WTC11 (cell line): ENCODE results near the gene WWOX.

Experiments used
- CREB1 ChIP-seq: sonication (generic); formaldehyde crosslinking; IDR thresholded peaks from 2 replicates; pipeline ENCODE4 v1.8.0; 2023; ENCODE audit warnings: mild to moderate bottlenecking, missing genetic modification reagents
- CTCF ChIP-seq: fragments of 200-600 bp; IDR thresholded peaks from 2 replicates; pipeline ENCODE4 v1.8.0; 2022; ENCODE audit warnings: antibody characterized with exemption
- ELF4 ChIP-seq: sonication (generic); formaldehyde crosslinking; IDR thresholded peaks from 2 replicates; pipeline ENCODE4 v1.8.1; 2022; ENCODE audit warnings: low read depth, mild to moderate bottlenecking, moderate library complexity, missing genetic modification reagents
- IRF2 ChIP-seq: sonication (generic); formaldehyde crosslinking; IDR thresholded peaks from 2 replicates; pipeline ENCODE4 v1.8.0; 2022; ENCODE audit warnings: low read depth, missing genetic modification reagents, borderline replicate concordance
- JUN ChIP-seq: sonication (generic); formaldehyde crosslinking; IDR thresholded peaks from 2 replicates; pipeline ENCODE4 v1.8.0; 2023; ENCODE audit warnings: mild to moderate bottlenecking, missing genetic modification reagents
- NFE2L1 ChIP-seq: sonication (generic); formaldehyde crosslinking; IDR thresholded peaks from 2 replicates; pipeline ENCODE4 v1.8.1; 2023; ENCODE audit warnings: missing genetic modification reagents
- STAT6 ChIP-seq: sonication (generic); formaldehyde crosslinking; conservative IDR thresholded peaks from 2 replicates; pipeline ENCODE4 v1.8.1; 2023; ENCODE audit warnings: mild to moderate bottlenecking, low read depth, missing genetic modification reagents, moderate library complexity
- TEAD4 ChIP-seq: sonication (generic); formaldehyde crosslinking; IDR thresholded peaks from 2 replicates; pipeline ENCODE4 v1.8.0; 2022; ENCODE audit warnings: mild to moderate bottlenecking, missing genetic modification reagents
- USF2 ChIP-seq: sonication (generic); formaldehyde crosslinking; IDR thresholded peaks from 2 replicates; pipeline ENCODE4 v1.8.1; 2023; ENCODE audit warnings: mild to moderate bottlenecking, missing genetic modification reagents, moderate library complexity
- ZNF121 ChIP-seq: sonication (generic); formaldehyde crosslinking; IDR thresholded peaks from 2 replicates; pipeline ENCODE4 v1.8.0; 2023; ENCODE audit warnings: missing genetic modification reagents

- TF ChIP-seq CTCF, result no peak
- no peak for TF ChIP-seq ZNF121
- TF ChIP-seq TEAD4, result no peak
- TF ChIP-seq NFE2L1 (CRISPR knock-in tag), result no peak
- no peak for TF ChIP-seq JUN
- TF ChIP-seq CREB1 (CRISPR knock-in tag), result no peak
- no peak for TF ChIP-seq ELF4 (CRISPR knock-in tag)
- no peak for TF ChIP-seq STAT6
- no peak for TF ChIP-seq USF2 (CRISPR knock-in tag)
- no peak for TF ChIP-seq IRF2 (CRISPR knock-in tag)
These were observed 796.2 kb downstream of the WWOX start for GRCh38 chr16:78895681-78896080.
